Measurements from ENCODE around the gene ESPL1.

Gene ESPL1

DNA sequence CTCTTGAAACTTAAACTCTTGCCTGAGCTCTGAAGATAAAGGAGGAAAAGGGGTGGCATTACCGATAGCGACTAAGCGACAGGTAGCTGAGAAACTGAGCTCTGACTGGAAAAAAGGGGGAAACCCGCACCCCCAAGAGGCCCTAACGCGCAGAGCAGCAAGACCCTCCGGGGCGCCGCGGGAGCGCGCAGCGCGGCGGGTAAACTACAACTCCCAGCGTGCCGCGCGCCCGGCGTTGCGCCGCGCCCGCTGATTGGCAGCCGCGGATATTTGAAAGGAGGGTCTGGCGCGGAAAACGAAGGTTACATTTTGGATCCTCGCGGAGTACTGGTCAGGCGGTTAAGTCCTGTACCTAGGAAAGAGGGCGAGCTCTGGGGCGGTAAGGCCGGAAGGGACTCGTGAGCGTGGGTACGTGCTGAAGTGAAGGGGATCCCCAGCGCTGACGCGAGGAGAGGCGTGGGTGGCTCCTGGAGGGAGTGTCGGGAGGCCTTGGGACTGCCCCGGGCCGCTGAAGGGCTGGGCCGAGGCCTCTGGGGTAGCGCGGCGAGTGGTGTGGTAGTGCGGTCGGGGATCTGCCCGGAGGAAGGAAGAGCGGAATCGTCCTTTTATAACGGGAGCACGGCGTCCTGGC, at the start of gene ESPL1:
Gene ESPL1 (plus strand): TSS at position 301 of the 631 bp plus-strand sequence. CDS start 468 bp downstream, outside the sequence.
- DNase-seq, result peak; percentile 18 to 44

DNA sequence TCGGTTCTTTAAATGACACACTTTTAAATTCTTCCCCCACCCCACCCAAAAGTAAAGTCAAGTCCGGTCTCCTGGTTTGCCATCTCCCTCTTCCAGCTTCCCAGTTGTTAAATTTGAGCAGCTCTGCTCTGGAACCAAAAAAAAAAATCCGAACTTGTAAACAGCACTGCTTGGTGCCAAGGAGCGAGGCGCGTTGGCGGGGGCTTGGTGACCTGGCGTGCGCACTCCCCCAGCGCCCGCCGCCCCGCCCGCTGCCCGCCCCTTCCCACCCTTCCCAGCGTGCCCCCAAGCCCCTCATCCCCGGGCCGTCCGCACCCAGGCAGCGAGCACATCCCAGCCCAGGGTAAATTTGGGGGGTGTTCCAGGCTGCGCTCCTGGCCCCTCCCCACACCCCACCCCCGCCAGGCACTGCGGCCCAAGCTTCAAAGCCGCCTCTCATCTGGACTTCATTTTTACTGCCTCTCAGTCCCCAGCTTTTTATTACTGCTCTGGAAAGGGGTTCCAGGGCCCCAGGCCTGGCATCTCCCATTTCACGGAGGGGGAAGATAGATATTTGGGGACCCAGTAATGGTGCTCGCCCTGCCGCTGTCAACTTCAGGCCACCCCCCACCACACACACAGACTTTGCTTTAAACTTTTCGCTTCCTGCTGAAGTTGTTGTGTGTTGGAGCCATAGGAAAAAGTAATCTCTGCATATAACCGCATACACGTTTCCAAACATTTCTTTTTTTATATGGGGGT, 49.4 kb upstream of the ESPL1 start:
- DNase-seq, result no peak

DNA sequence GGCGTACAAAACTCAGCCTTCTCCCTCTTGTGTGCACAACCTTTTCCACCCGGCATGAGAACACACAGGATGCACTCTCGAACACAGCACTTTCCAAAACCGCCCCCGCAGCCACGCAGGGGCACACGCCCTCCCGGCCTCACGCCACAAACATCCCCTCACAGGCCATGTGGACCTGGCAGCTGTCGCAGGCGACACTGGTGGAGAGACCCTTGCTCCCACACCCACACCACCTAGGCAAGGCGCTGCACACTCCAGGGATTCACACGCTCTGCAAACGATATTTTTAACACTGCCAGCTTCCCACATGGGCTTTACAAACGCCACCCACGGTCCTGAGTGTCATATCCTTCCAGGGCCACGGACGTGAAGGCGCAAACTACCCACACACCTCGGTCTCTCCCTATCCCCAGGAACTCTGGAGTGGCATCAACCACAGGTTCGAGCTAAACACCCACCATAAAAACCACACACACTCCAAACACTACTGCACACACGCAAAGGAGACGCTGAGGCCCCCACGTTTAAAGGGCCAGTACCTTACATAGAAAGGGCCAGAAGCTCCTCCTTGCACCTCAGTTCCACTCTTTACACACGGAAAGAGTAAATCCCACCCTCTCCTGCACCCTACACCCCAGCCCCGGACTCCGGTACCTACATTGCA, 48.7 kb upstream of the ESPL1 start:
- DNase-seq, result no peak

DNA sequence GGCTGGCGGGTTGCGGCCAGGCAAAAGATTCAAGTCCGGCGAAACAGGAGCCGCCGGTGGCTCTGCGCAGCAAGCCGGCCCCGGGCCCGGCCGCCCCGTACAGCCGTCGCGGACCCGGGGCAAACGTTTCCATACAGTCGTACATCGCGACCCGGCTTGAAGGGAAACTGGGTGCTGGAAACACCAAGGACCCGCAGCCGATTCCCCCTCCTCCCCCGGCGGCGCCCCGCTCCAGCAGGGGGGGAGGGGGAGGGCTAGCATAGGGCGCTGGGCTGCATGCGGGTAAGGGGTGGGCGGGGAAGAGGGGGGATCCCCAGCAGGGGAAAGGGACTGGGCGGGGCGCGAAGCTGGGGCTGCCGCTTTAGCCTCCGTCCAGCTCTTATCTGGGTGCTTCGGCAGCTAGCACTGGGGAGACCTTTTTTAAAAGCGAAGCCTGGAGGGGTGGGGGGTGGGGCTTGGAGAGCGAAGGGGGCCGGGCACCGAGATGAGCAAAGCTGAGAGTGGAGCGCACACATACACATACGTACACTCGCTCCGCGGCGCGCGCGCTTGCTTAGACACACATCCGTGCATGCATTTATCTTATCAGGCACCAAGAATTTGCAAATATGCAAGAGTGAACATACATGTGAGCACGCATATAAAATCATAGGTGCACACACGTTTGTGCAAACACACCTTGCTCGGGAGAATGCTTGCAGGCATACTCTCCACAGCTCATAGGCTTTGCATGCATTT, 48.0 kb upstream of the ESPL1 start:
- peak in 1 of 2 donors; percentile 66 for DNase-seq

DNA sequence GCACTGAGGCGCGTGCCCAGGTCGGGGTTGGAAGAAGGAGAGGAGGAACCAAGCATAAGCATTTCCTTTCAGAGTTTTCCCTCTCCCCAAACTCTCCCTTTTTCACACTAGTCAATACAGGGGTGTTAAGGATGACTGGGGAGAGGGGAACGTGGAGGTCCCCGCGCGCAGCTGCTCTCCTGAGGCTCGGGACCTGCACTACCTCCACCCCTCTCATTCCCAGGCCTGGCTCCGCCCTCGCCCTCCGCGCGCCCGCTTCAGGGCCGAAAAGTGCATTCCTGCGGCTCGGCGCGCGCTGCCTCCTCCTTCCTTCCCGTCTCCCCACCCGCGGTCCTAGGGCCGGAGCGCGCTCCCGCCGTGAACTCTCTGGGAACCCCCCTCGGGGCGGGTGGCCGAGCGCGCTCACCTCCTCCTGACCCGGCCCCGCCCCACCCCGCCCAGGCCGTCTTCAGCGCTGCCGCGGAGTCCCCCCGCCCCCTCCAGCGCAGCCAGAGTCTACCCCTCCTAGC, 47.4 kb upstream of the ESPL1 start:
- peak in 1 of 2 donors; percentile 79 for DNase-seq

DNA sequence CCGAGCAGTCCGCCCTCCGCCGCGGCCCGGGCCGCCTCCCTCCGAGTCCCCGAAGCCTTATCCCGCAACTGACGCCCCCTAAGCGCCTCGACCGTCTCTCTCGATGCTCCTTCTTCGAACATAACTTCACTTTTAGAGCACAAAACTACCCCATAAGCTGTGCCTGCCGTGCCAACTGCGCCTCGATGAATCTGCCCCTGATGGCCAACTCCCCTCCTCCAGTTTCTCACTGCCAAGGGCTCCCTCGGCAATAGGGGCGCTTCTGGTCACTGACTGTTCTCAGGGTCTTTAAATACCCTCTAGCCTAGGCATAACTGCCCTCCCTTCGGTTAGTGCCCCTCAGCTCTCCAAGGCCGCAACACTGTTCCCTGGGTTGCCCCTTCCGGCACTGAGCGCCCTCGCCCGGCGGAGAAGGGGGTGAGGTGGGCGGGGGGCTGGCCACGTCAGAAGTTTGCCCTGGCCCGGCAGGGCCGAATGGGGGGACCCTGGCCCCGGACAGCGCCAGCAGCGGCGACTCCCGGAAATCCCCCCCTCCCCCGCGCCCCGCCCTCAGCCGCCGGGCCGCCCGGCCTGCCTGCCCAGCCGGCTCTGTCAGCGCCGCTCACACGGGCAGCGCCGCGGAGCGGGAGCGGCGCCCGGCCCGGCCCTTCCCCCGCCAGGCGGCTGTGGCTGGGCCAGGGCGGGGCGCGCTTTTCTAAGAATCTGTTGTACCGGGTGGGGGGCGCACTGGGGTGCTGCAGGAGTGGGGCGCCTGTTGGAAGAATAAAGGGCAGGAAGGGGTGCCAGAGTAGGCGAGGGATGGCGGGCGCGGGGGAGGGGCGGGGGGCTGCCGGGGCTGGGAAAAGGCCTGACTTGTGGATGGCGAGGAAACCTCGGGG, 46.7 kb upstream of the ESPL1 start:
- peak in 1 of 2 donors; percentile 72 for DNase-seq

DNA sequence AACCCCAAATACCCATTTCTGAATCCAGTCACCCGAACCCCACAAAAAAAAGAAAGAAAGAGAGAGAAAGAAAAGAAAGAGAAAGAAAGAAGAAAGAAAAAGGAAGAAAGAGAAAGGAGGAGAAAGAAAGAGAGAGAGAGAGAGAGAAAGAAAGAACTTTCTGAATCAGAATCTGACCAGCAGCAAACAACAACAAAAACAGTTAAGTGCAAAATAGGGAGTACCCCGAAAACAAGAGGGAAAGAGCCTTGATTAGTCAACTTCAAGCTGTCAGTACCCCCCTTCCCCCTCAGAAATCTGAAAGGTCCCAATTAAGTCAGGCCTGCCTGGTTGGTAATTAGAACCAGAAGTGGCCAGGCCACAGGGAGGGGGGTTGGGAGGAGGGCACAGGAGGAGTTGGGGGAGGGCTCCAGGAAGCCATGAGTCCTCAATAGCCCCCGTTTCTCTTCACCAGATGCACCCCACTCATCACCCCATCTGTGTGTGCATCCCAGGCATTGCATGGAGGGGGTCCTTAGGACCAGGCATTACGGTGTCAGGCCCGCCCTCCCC, 45.9 kb upstream of the ESPL1 start:
- DNase-seq, result no peak

DNA sequence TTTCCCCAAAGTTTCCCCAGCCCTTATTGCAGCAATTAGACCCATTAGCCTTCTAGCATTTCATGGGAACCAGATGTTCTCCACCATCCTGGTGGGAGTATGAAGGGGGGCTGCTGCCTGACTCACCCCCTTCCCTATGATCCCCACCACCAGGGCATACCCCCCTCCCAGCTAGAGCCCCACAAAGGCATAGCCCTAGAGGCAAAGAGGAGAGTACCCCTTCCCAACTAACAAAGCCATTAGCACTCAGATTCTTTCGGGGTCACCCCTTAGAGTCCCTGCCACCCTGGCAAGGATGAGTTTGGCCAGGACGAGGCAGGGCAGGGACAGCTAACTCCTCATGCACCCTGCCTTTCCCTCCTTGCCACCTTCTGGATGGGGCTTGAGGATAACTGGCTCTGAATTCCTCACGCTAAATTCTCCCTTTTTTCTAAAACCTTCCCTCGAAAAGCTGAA, 45.3 kb upstream of the ESPL1 start:
- DNase-seq, result no peak

DNA sequence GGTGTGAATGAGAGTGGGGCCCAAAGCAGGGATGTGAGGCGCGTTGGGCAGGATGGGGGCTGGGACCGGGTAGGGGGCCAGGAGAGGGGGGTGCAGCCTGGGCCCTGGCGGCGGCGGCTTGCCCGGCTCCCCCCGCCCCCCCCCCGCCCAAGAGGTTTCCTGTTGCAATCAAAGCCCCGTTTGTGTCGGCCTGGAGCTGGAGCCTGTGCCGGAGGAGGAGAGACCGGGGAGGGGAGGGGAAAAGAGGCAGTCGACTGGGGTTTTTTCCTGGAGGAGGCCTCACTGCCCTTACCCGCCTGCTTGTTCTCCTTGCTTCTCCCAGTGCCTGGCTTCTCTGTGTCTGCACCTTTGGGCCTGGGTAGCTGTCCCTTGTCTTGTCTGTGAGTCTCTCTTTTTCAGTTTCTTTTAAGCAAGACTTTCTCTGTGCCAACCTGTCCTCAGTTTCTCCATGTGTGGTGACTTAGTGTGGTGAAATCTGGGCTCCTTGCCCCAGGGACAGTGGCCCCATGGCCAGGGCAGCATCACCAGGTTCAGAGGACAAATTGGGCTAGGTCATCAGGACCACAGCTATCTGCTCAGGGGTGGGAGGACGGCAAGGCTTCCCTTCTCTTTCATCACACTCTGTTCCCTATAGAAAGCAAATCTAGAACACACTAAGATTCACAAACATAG, 44.6 kb upstream of the ESPL1 start:
- DNase-seq, result peak; percentile 41 to 67

DNA sequence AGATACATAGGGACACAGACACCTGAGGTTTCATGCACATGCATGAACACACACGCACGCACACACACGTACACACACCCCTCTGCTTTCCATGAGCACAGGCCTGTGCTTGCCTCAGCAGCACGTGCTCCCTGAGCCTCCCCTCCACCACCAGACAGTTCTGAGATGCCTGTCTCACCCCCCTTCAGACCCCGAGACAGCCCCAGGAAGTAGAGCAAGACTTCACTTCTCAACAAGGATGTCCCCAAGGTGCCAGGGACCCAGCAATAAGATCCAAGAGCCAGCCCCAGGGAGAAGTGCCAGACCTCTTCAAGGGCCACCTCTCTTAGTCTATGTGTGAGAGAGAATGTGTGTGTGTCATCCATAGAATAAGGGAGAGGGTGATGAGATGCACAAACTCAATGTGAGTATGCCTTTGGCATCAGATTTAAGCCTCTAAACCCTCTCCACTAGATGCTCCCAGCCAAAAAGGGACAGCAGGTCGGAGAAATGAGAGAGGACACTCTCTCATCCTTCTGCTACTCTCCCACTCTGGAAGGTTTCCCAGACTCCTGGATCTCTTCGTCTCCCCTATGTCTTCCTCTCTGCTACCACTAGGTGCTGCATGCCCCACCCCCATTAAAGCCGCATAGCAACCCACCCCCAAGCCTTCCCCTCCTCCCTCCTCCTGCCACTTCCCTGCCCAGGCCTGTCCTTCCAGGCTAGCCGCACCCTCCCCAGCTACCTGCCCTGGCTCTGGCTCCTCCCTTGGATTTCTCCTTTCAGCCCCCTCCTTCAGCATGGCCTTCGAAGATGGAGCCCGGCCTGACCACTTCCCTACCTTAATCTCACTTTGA, 43.8 kb upstream of the ESPL1 start:
- DNase-seq, result no peak

DNA sequence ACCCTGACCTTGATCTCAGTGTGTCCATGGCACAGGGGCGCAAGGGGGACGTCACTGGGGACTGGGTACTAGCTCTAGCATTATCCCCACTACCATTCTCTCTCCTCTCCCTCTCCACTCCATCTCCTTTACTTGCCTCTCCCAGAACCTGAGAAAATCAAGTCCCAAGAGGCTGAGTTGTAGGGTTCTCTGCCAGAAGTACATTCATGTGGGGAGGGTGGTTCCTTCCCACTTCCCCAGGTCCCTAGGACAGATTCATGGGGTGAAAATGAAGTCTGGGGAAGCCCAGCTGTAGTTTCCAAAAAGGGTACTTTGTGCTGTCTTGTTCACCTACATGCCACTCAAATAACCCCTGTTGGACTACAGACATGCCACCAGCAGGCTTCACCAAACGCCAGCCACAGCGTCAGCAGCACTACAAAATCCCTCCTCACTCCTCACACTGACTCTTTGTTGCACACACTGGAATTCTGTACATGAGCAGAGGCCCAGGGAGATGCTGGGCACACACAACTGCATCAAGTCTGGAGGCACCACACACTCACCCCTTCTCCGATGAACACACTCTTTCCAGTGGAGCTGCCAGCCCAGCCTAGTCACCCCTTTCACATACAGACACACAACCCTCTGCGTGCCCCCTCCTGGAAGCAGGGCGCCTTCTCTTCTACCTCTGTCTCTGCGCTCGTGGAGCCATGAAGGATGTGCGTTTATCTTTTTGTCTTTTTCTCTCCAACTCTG, 43.0 kb upstream of the ESPL1 start:
- no peak for DNase-seq

DNA sequence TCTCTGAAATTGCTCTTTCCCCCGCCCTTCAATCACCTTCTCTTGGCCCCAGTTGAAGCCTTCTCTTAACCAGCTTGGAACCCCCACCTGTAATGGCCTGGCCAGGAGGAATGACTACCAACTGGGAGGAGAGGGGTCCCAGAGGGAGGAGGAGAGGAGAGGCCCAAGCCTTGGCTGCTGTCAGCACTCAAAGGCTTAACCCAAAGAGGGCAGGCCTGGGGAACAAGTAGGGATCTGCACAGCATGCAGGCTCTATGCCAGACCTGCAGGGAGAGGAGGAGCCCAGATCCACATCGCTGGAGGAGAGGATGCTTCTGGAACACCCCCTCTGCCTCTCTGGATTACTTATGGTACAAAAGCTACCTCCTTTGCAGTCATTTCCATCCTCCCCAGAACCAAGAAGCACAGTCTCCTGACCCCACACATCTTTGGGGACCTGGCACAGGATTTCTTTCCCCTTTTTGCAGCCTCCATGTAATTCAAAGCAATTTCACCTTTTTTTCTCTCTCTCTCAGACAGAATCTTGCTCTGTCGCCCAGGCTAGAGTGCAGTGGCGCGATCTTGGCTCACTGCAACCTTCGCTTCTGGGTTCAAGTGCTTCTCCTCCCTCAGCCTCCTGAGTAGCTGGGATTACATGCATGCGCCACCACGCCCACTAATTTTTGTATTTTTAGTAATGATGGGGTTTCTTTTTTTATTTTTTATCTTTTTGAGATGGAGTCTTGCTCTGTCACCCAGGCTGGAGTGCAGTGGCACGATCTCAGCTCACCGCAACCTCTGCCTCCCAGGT, 42.3 kb upstream of the ESPL1 start:
- no peak for DNase-seq

DNA sequence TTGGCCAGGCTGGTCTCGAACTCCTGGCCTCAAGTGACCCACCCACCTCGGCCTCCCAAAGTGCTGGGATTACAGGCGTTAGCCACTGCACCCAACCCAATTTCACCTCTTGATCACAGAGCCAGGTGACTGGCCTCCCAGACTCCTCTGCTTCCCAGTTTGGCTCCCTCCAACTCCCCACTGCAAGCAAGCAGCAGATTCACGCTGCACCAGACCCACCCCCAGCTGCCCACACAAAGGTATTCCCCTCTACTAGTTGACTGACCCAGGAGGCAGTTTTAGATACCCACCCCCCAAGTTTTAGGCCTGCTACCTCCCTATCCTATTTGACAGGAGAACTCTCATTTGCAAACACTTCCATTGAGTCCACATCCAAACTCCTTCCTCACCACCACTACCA, 41.3 kb upstream of the ESPL1 start:
- no peak for DNase-seq

DNA sequence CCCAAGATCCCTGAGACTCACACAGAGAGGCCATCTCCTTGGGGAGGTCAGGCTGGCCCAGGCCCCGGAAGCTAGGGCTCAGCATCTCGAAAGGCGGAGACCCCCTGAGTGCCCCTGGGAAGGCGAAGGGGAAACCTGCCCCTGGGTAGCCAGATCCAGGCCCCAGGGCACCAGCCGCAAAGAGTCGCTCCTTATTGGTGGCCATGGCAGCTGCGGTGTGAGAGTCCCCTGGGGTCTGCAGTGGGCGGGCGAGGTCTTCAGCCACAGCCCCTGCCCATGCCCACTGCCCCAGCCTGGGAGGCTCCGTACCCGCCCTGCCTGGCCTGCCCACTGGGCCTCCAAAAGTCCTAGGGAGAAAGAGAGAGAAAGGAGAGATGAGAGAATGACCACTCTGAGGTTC, 40.8 kb upstream of the ESPL1 start:
- no peak for DNase-seq

DNA sequence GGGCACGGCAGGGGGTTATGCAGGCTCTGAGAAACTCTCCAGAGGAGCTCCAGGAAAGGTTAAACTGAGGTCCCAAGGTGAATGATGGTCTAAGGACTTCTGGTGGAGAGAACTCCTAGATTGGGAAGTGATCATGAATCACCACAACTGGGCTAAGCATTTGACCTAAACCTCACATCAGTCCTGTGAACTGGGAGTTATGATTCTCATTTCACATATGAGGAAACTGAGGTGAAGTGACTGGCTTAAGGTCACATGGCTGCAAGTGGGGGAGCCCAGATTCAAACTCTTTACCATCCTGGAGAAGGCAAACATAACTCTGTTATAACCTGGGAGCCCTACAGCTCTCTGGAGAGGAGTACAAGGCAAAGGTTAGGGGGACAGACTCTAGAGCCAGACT, 40.3 kb upstream of the ESPL1 start:
- no peak for DNase-seq

DNA sequence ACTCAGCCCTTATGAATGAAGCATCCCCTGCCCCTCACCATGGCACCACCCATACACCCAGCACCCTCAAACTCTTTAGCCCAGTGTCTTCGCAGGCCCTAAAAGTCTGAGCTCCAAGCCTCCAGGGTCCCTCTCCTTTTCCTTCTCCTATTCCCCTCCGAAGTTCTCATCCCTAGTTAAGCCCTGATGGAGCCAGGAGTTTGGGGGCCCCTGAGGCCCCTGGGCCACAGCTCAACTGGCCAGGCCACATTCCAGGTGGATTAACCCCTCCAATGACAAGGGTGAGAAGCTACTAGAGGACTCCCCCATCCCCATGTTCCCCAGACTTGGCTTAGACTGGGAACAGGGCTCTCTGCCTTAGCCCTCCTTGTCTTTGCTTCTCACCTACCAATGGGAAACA, 38.6 kb upstream of the ESPL1 start:
- no peak for DNase-seq

DNA sequence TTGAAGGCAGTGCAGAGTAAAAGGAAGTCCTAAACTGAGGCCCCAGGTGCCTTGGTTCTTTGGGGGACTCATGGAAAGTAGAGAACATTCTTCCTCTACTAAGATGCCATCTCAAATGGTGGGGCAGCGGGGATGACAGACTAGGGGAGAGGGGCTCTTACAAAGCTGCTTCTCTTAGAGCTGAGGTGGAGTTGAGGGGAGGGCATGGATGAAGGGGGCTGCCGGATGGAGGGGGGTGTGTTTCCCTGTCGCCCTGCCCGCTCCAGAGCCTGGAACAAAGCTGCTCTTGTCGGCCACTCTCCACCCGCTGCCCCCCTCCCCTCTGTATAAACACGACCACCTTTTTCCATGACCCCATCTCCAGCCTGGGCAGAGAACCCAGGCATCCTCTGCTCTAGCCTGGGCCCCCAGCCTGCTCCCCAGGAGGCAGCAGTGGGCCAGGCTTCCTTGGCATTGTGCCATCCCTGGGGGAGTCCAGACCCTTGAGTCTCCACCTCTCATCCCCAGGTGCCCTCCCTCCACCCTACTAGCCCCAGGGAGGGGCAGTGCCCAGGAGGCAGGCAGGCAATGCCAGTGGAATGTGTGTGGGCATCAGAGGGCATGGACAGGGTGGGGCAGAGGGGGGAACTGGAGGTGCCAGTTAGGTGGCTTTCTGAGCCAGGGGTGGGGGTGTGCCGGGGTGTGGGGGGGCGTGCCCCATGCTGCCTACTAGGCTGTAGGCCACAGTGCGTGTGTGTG, 37.8 kb upstream of the ESPL1 start:
- DNase-seq, result no peak

DNA sequence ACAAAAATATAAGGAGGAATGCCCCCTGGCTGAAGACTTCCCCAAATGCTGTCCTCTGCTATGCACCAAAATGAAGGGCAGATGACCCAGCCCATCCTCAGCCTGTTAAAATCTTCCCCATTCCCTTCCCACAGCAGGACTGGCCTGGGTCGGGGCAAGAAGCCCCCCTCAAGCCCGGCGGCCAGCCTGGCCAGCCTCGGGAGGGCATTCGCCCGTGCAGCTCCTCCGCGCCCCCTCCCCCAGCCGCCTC, 36.5 kb upstream of the ESPL1 start:
- no peak for DNase-seq

All from hippocampal formation (tissue), 2 donors.